HG03045 (cell line): ENCODE data around the gene PLA2G4B.

Experiments used
- ATAC-seq: cut with Tn5 transposase; IDR thresholded peaks from one replicate; pipeline ENCODE4 v1.9.1; 2021; ENCODE audit warnings: mild to moderate bottlenecking, moderate library complexity; ENCODE audit not compliant: unreplicated experiment

PLA2G4B gene

GRCh38 chr15:41885321-41885720, 46.7 kb downstream of the PLA2G4B start:
- ATAC-seq: no peak

- no peak for ATAC-seq
Observed at GRCh38 chr15:41885841-41886240, 47.2 kb downstream of the PLA2G4B start.

DNA sequence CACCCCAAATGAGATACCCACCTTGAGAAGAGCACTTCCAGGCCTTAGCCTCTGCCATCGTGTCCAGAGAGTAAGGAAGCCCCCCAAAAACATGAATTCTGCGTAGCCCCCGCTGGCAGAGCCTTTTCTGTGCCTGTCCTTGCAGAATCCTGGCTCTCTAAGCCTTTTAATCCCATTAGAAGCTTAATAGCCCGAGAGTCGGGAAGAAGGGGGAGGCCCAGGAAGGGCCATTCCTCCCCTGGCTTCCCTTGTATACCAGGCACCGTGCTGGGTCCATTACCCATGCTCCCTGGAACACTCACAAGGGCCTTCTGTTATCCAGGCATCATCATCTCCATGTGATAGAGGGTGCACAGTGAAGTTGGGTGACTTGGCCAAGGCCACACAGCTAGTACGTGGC, 48.1 kb downstream of the PLA2G4B start:
- ATAC-seq: no peak

DNA sequence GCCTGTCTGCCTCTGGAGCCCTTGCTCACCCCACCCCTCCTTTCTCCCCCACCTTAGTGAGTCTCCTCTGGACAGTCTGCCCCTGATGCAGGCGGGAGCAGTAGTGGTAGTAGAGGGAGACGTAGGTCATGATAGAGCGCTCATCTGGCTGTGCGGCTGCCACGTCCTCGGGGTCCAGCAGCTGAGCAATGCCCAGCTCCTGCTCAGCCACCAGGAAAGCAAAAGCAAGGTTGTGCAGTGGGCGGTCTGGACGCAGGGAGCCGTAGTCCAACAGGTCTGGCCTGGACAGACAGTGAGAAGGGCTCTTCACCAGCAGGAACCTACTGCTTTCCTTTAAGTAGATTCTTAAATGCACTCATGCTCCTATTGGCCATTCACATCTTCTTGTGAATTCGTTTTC, 48.5 kb downstream of the PLA2G4B start:
- ATAC-seq: no peak

GRCh38 chr15:41887893-41888292, 49.2 kb downstream of the PLA2G4B start:
- no peak for ATAC-seq

DNA sequence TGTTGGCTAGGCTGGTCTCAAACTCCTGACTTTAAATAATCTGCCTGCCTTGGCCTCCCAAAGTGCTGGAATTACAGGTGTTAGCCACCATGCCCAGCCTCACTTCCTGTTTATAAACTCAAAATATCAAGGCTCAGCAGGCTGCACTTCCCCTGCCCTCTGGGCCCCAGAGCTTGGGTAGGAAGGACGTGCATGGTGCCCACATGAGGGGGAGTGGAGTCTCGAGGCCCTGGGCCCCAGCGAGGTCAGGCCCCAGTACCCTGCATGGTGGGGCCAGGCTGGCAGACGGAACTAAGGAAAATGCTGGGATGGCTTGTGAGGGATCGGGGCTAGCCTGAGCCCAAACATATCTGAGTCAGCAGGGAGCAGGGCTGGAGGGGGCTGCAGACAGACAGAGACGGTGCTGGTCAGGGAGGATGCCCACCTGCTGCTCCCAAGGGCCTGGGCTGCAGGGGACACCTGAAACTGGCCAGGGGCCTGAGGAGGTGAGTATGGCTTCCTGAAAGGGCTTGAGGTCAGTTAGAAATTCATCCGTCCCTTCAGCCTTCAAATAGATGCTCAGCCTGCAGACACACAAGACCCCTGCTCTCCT, 50.1 kb downstream of the PLA2G4B start:
- ATAC-seq: no peak

DNA sequence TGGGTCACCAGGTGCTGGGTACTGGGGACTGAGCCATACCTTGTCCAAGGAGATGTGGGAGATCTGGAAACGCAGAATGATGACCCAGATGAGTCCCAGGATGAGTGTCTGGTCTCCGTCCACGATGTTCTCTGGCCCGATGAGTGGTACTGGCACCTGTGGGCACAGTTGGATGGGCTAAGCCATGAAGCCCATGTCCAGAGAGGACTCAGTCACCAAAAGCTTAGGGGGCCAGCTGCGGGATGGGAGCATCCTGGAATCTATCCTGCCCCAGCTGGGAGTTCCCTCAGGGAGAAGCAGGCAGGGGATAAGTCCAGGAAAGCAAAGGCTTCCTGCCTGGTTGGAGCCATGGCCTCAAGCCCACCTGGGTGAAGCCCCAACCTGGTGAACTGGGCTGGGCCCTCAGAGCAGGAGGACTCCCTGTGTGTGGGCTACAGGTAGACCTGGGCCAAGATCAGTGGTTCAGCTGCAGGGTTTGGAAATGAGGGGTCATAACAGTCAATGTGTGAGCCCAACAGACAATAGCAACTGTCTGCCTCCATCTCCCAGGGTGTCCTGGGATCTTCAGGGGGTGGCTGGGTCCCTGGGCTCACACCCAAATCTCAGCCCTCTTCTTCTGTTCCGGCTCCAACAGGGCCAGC, 51.5 kb downstream of the PLA2G4B start:
- no peak for ATAC-seq

DNA sequence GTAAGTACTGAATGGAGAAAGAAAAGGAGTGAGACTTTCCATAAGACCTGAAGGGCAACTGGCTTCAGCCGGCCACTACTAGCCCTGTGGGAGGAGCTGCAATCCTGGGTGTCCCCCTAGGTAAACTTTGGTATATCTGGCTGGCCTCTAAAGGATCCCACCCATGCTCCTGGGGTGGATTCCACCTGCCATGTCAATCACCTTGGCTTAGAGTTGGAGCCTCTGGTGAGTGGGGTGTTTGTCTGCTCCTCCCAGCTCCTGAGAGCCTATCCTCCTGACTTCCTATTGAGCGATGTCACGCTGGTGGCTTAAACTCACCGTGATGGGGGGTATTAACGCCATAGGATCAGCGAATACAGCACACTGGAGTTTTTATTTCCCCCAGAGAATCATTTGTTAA, 52.6 kb downstream of the PLA2G4B start:
- no peak for ATAC-seq

GRCh38 chr15:41891946-41892345, 53.3 kb downstream of the PLA2G4B start:
- ATAC-seq: no peak

GRCh38 chr15:41892621-41893421, 54.2 kb downstream of the PLA2G4B start:
- no peak for ATAC-seq

- ATAC-seq: no peak
Observed at GRCh38 chr15:41893422-41894250, 55.0 kb downstream of the PLA2G4B start, which contains the start of gene SPTBN5. Gene SPTBN5 (minus strand): TSS chr15:41894053. CDS start chr15:41893497, 556 bp downstream.

DNA sequence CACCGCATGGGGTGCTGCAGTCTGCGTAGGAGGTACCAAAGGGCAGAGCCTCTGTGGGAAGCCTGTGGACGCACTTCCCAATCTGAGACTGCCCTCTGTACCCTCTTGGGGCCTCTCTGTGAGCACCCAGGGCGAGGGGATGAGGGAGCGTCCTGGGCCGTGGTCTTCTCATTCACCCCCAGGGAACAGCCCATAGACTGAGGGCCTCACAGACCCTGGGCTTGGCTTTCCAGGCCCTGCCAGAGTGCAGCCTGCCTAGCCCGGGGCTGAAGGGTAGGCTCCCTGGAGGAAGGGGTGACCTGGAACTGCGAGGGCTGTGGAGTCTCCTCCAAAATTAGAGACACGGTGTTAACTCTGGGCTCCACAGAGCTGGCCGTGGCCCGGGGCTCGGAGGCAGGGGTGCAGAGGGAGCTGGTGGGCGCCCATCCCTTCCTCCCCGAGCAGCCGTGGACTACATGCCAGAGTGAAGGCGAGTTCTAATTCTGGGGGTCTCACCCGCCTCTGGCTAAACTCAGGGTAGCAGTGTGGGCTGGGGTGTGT, 55.7 kb downstream of the PLA2G4B start:
- no peak for ATAC-seq

DNA sequence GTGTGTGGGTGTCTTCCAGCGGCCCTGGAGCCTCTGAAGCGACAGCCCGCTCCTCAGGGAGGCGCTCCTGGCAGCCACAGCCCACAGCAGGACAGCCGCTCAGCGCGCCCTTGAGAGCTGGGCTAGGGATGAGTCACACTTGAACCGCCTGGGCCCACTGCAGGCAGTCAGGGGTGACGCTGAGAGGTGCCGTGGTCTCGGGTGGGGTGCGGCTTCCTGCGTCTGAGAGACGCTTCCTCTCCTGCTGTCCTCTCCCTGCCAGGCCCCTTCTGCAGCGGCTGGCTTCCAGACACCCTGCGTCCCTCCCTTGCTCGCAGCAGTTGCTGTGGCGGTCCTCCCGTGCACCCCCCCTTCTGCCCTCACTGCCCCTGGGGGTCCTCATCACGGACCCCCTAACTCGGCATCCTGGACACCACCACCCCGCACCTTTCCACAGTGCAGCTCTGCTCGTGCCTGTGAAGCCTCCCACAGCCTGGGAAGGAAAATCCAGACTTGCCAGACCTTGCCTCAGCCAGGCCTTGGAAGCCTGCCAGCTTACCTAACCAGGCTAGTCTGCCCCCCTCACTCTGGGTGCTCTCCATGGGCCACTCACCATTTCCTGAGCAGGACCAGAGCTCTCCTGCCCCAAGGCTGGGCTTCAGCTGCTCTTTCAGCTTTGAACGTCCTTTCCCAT, 56.3 kb downstream of the PLA2G4B start:
- peak; percentile 64 for ATAC-seq

- ATAC-seq: no peak
Observed at GRCh38 chr15:41895491-41895890, 56.8 kb downstream of the PLA2G4B start.

GRCh38 chr15:41895957-41896356, 57.3 kb downstream of the PLA2G4B start:
- ATAC-seq: no peak

- no peak for ATAC-seq
Observed at GRCh38 chr15:41896566-41896965, 57.9 kb downstream of the PLA2G4B start.

DNA sequence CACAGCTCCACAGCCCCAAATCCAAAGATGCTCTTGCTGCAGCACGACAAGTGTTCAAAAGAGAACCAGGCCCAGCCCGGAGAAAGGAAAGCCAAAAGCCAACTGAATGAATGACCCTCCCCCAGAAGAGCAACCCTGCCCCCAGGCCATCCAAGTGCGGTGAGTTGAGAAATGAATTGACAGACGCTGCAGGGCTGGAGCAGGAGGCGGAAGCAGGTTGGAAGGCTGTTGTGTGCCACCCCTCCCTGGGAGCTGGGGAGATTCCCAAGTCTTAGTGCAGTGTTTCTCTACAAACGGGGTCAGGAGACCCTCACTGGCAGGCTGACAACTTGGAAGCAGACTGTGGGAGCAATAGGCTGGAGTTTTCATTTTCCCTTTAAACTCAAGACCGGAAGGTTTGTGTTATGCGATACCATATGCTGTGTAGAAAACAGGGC, 58.7 kb downstream of the PLA2G4B start:
- no peak for ATAC-seq
